ACC112 (cell line): Measurements from ENCODE around the gene HAPSTR1.

Experiments
- H2AFZ ChIP-seq: fragments of 200-600 bp; sonication (generic); one replicate; pipeline ENCODE4 v1.6.0; 2017; ENCODE audit warnings: antibody characterized with exemption, low read length; ENCODE audit not compliant: unreplicated experiment
- H3K27ac ChIP-seq: fragments of 200-600 bp; sonication (generic); 2 replicates; pipeline ENCODE4 v1.5.1; 2014; ENCODE audit warnings: low read depth, mild to moderate bottlenecking, antibody characterized with exemption, low read length, moderate library complexity
- H3K27me3 ChIP-seq: fragments of 200-600 bp; sonication (generic); 2 replicates; pipeline ENCODE4 v1.6.1; 2014; ENCODE audit warnings: mild to moderate bottlenecking, antibody characterized with exemption, low read length, moderate library complexity, mixed read lengths; ENCODE audit not compliant: insufficient read depth
- H3K36me3 ChIP-seq: fragments of 200-600 bp; sonication (generic); 2 replicates; pipeline ENCODE4 v1.6.1; 2016; ENCODE audit warnings: mild to moderate bottlenecking, antibody characterized with exemption, low read length, moderate library complexity, mixed read lengths; ENCODE audit not compliant: insufficient read depth
- H3K4me1 ChIP-seq: fragments of 200-600 bp; sonication (generic); one replicate; pipeline ENCODE4 v1.6.1; 2016; ENCODE audit warnings: low read length, mixed read lengths; ENCODE audit not compliant: insufficient read depth, unreplicated experiment, control insufficient read depth
- H3K4me3 ChIP-seq: fragments of 200-600 bp; sonication (generic); 2 replicates; pipeline ENCODE4 v1.5.1; 2014; ENCODE audit warnings: mild to moderate bottlenecking, low read depth, low read length
- H3K79me2 ChIP-seq: fragments of 200-600 bp; sonication (generic); one replicate; pipeline ENCODE4 v1.6.0; 2016; ENCODE audit warnings: low read length; ENCODE audit not compliant: control insufficient read depth, unreplicated experiment, insufficient read depth

HAPSTR1 gene

GRCh38 chr16:9053006-9053601 is 38.3 kb upstream of the HAPSTR1 start:
- no peaks in the 10 kb centered on the region for H3K79me2 ChIP-seq
- no peaks in the 10 kb centered on the region for H3K27me3 ChIP-seq
- H2AFZ ChIP-seq, result no peak overlapping the region
- no peaks in the 10 kb centered on the region for H3K36me3 ChIP-seq
- no peak overlapping the region for H3K27ac ChIP-seq
- no peak overlapping the region for H3K4me3 ChIP-seq
- peaks cover 15% of the 10 kb centered on the region for H3K4me1 ChIP-seq

- Histone ChIP-seq H2AFZ (no peak overlapping the region), H3K36me3 (no peaks in the 10 kb centered on the region), H3K4me3 (no peak overlapping the region), H3K27ac (no peak overlapping the region), H3K4me1 (peaks cover 7% of the 10 kb centered on the region), H3K27me3 (no peaks in the 10 kb centered on the region), H3K79me2 (no peaks in the 10 kb centered on the region)
These were observed 37.0 kb upstream of the HAPSTR1 start for GRCh38 chr16:9054460-9054859.

GRCh38 chr16:9055115-9055514 is 36.3 kb upstream of the HAPSTR1 start:
- H3K4me1 ChIP-seq, result peaks cover 1% of the 10 kb centered on the region
- no peak overlapping the region for H2AFZ ChIP-seq
- H3K4me3 ChIP-seq, result no peak overlapping the region
- H3K27me3 ChIP-seq, result no peaks in the 10 kb centered on the region
- H3K27ac ChIP-seq, result no peak overlapping the region
- no peaks in the 10 kb centered on the region for H3K79me2 ChIP-seq
- H3K36me3 ChIP-seq, result no peaks in the 10 kb centered on the region

- no peaks in the 10 kb centered on the region for H3K27me3 ChIP-seq
- no peaks in the 10 kb centered on the region for H3K79me2 ChIP-seq
- no peak overlapping the region for H2AFZ ChIP-seq
- no peak overlapping the region for H3K27ac ChIP-seq
- H3K4me3 ChIP-seq, result no peak overlapping the region
- no peaks in the 10 kb centered on the region for H3K36me3 ChIP-seq
- H3K4me1 ChIP-seq, result peaks cover 6% of the 10 kb centered on the region
These were observed 35.8 kb upstream of the HAPSTR1 start for GRCh38 chr16:9055661-9056060.

GRCh38 chr16:9056061-9056460 is 35.4 kb upstream of the HAPSTR1 start:
- Histone ChIP-seq H3K27me3 (no peaks in the 10 kb centered on the region), H3K27ac (no peak overlapping the region), H3K4me1 (peaks cover 10% of the 10 kb centered on the region), H2AFZ (no peak overlapping the region), H3K4me3 (no peak overlapping the region), H3K79me2 (no peaks in the 10 kb centered on the region), H3K36me3 (no peaks in the 10 kb centered on the region)

- Histone ChIP-seq H3K27me3 (no peaks in the 10 kb centered on the region), H2AFZ (no peak overlapping the region), H3K36me3 (no peaks in the 10 kb centered on the region), H3K4me1 (peaks cover 14% of the 10 kb centered on the region), H3K4me3 (no peak overlapping the region), H3K27ac (no peak overlapping the region), H3K79me2 (no peaks in the 10 kb centered on the region)
These were observed 33.2 kb upstream of the HAPSTR1 start for GRCh38 chr16:9058211-9058610.

- Histone ChIP-seq H3K4me1 (peaks cover 14% of the 10 kb centered on the region), H3K79me2 (no peaks in the 10 kb centered on the region), H3K27me3 (no peaks in the 10 kb centered on the region), H3K27ac (peak overlapping the region; percentile 1; the same call in 1 of the 2 replicates), H3K36me3 (no peaks in the 10 kb centered on the region), H2AFZ (peak overlapping the region; percentile 66), H3K4me3 (peak overlapping the region; percentile 8)
These were observed 31.2 kb upstream of the HAPSTR1 start for GRCh38 chr16:9060225-9060624.

- H3K79me2 ChIP-seq, result no peaks in the 10 kb centered on the region
- no peak overlapping the region for H3K27ac ChIP-seq
- no peaks in the 10 kb centered on the region for H3K36me3 ChIP-seq
- H3K4me1 ChIP-seq, result peaks cover 14% of the 10 kb centered on the region
- no peak overlapping the region for H3K4me3 ChIP-seq
- H3K27me3 ChIP-seq, result no peaks in the 10 kb centered on the region
- H2AFZ ChIP-seq, result no peak overlapping the region
These were observed 30.1 kb upstream of the HAPSTR1 start for GRCh38 chr16:9061358-9061813.

GRCh38 chr16:9062301-9062700 is 29.1 kb upstream of the HAPSTR1 start:
- Histone ChIP-seq H3K27me3 (no peaks in the 10 kb centered on the region), H3K36me3 (no peaks in the 10 kb centered on the region), H2AFZ (no peak overlapping the region), H3K27ac (no peak overlapping the region), H3K79me2 (peaks cover 2% of the 10 kb centered on the region), H3K4me3 (no peak overlapping the region), H3K4me1 (peaks cover 14% of the 10 kb centered on the region)

- Histone ChIP-seq H2AFZ (no peak overlapping the region), H3K4me3 (no peak overlapping the region), H3K27ac (no peak overlapping the region), H3K27me3 (no peaks in the 10 kb centered on the region), H3K4me1 (peaks cover 18% of the 10 kb centered on the region), H3K79me2 (peaks cover 7% of the 10 kb centered on the region), H3K36me3 (no peaks in the 10 kb centered on the region)
These were observed 26.4 kb upstream of the HAPSTR1 start for GRCh38 chr16:9065077-9065476.

DNA sequence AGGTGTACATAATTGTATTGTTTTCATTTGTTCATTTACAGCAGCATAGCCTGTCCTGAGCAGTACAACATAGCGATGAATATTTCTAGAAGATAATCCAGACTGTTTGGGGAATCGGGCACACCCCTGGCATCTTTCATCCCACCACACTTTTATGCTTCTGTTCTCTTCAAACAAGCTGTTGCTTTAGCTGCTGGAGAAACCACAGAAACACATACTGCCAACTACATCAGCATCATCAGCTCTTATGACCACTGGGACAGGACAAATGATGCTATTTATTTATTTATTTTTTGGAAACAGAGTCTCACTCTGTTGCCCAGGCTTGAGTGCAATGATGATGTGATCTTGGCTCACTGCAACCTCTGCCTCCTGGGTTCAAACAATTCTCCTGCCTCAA is 22.6 kb upstream of the HAPSTR1 start:
- Histone ChIP-seq H2AFZ (no peak overlapping the region), H3K36me3 (no peaks in the 10 kb centered on the region), H3K79me2 (peaks cover 7% of the 10 kb centered on the region), H3K27ac (peak overlapping the region; percentile 86), H3K4me1 (peaks cover 14% of the 10 kb centered on the region), H3K4me3 (no peak overlapping the region), H3K27me3 (no peaks in the 10 kb centered on the region)
